IPS-NIHi7 (cell line): ENCODE results near the gene POM121C.
"Not testable (repeated sequence)": the region's sequence is repeated elsewhere in the genome, so short reads cannot be mapped to it uniquely, and the experiment has no call there.

ENCODE experiments used
- DNase-seq: peaks from one replicate; pipeline ENCODE4 v3.0.0; 2012; ENCODE audit warnings: mixed read lengths; ENCODE audit errors: extremely low spot score

Gene POM121C

DNA sequence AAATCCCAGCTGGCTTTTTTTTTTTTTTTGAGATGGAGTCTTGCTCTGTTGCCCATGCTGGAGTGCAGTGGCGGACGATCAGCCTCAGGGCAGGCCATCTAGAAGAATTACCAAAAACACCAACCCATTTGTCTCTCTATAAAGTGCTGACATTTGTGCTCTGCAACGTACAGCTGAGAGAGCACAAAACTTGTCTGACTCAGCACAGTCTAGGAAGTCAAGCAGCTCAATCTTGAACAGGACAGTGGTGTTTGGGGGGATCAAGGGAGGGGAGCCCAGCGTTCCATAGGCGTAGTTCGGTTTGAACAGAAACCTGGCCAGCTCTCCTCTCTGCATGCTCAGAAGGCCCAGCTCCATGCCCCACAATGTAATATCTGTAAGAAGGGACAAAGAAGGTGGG, 92.9 kb downstream of the POM121C start:
- not testable (repeated sequence) for DNase-seq

DNA sequence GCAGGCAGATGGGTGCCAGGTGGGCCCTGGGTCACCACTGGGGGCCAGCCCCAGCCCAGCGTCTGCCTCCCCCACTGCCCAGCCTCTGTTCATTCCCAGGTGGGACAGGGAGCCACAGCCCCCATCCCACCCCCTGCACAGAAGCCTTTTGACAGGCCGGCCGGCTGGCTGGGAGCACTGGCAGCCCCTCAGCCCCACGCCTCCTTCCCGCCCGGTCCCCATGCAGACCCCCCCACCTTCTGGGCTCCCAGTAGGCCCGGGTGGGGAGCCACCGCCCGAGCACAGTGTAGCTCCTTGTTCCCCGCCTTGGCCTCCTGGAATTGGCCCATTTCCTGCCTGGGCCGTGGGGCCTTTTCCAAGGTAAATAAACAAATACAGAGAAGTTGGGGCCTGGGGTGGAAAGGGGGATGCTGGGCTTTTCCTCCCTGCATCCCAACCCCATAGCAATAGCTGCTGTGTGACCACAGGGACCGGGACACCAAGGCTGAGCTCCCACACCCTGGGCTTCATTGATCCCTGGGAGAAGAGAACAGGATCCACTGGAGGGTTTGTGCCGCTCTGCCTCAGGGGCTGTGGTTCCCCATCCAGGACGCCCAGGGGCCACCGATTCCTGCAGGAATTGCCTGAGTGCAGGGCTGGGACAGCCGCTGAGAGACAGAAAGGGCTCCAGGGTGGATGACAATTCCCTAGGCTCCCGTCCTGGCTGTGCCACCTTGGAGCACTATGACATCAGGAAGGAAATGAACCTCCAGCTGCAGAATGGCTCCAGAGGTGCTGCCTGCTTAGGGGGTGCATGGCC, 111.4 kb downstream of the POM121C start:
- DNase-seq, result not testable (repeated sequence)

DNA sequence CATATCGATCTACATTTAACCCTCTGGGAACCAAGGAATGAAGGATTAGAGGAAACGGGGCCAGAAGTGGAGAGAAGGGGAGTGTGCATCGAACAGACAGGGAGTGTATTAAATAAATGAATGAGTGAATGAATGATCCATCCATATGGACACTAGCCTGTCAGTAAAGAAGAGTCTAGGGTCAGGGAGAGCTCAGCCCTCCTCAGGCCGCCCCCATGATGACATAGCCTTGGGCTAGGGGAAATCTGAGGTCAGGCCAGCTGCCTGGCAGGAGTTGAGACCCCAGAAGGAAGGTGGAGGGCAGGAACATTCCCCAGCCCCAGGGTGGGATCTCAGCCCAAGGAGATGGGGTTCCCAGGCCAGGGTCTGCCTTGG, 112.0 kb downstream of the POM121C start:
- not testable (repeated sequence) for DNase-seq

DNA sequence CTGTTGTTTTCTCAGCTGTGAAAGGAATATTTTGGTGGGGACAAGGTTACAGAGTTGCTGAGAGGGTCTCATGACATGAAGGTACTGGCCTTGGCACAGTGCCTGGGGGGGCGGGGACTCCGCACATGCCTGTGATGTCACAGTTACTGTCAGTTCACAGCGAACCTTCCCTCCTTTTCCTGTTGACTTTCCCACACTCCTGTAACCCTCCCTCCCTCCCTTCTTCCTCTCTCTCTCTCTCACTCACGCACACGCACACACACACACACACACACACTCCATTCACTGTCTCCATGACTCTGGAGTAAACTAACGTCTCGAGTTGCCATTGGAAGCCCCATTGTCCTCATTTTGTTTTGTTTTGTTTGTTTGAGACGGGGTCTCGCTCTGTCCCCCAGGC, 118.8 kb downstream of the POM121C start:
- DNase-seq, result not testable (repeated sequence)
